ENCODE measurements around the gene COL9A3. TPM values are rescaled to one million over a fixed set of nuclear protein-coding genes. Genes with fewer than 3 reads are reported as not detected.

The COL9A3 gene
- total RNA-seq, 2 experiments from 2014 or later, result 0.42 to 0.82 TPM

DNA sequence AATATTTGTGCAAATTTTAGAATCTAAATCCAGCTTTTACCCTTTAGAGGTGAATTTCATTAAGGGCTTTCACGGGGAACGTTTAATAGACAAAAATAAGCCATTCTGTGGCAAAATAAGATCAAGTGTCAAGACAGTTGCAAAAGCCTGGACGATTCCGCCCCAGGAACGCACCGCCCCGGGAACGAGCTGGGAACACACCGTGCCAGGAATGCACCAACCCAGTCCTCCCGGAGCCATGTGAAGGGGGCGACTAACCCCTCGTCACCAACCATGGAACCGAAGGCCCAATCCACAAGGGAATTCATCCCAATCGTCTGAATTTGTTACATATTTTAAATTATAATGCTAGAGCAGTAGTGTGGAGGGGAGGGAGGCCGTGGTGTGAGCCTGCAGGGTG, 65.6 kb downstream of the COL9A3 start:
- no peaks in the 10 kb centered on the region for H3K27me3 Mint-ChIP-seq
- H3K4me3 Mint-ChIP-seq, result no peak overlapping the region
- POLR2A ChIA-PET, result no interaction called here
- H3K36me3 Mint-ChIP-seq, result peaks cover 12% of the 10 kb centered on the region
- H3K4me1 Mint-ChIP-seq, result peaks cover 2% of the 10 kb centered on the region
- H3K27ac Mint-ChIP-seq, result no peak overlapping the region
- no peaks in the 10 kb centered on the region for H3K9me3 Mint-ChIP-seq
- ATAC-seq (ENCODE audit: low read depth), result no peak
- no peak for DNase-seq

DNA sequence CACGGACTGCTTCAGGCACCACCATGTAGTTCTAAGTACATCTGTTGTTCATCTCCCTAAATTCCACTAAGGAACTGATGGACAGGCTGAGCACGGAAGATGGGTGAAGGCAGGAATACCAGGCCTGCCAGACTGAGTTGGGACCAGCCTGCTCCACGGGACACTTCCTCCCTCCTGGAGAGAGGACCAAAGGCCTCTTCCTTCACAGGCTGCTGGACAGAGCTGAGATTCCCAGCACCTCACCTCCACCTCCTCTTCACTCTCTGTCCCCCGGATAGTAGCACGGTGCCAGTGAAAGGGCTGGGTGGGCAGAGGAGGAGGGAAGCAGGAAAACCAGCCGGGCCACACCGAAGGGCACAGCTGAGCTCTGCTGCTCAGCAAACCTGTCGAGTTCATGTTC, 67.7 kb downstream of the COL9A3 start:
- no peak overlapping the region for H3K27ac Mint-ChIP-seq
- peaks cover 2% of the 10 kb centered on the region for H3K4me1 Mint-ChIP-seq
- POLR2A ChIA-PET, result no interaction called here
- H3K9me3 Mint-ChIP-seq, result no peaks in the 10 kb centered on the region
- no peak for DNase-seq
- H3K36me3 Mint-ChIP-seq, result peaks cover 16% of the 10 kb centered on the region
- H3K27me3 Mint-ChIP-seq, result no peaks in the 10 kb centered on the region
- ATAC-seq (ENCODE audit: low read depth), result no peak
- no peak overlapping the region for H3K4me3 Mint-ChIP-seq

GRCh38 chr20:62885046-62885895, 68.4 kb downstream of the COL9A3 start:
- ATAC-seq (ENCODE audit: low read depth) (no peak), DNase-seq (no peak)
- POLR2A ChIA-PET, result no interaction called here
- H3K9me3 Mint-ChIP-seq, result no peaks in the 10 kb centered on the region
- H3K4me3 Mint-ChIP-seq, result no peak overlapping the region
- H3K36me3 Mint-ChIP-seq, result peaks cover 16% of the 10 kb centered on the region
- H3K27me3 Mint-ChIP-seq, result no peaks in the 10 kb centered on the region
- peaks cover 2% of the 10 kb centered on the region for H3K4me1 Mint-ChIP-seq
- H3K27ac Mint-ChIP-seq, result no peak overlapping the region

DNA sequence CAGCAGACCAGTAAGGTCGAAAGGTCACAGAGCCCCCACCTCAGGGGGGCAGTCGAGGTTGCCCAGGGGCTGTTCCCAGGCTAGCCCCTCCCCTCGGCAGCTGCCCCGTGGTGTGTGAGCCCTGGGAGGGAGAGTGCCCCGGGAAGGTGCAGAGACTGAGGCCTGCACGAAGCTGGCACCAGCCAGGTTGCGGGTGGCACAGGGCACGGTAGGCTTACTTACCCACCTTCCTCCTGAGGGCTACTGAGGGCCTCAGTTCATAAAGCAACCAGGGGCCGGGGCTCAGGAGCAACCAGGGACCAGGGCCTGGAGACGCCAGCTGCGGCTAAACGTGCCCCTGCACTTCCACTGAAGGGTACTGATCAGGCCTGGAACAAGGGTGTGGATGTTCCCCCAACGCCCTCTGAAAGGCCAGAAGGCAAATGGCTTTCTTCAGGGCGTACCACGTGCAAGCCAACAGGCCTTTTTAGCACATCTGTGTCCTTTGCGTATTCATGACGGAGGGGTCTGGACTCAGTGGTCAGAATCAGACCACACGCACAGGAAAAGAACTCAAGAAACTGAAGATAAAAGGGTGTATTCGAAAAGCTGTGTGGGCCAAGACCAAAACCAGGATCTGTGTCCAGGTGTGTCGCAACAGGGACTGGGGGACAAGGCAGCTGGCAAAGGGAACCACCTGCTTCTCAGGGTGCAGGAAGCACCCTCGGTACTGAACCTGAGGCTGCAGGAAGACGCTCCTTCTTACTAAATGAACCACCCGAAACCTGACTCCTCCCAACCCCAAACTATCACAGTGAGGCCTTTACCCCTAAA, 69.3 kb downstream of the COL9A3 start:
- no peak overlapping the region for H3K27ac Mint-ChIP-seq
- peaks cover 22% of the 10 kb centered on the region for H3K36me3 Mint-ChIP-seq
- no peak for DNase-seq
- no peaks in the 10 kb centered on the region for H3K9me3 Mint-ChIP-seq
- peaks cover 7% of the 10 kb centered on the region for H3K4me1 Mint-ChIP-seq
- POLR2A ChIA-PET, result no interaction called here
- no peak for ATAC-seq (ENCODE audit: low read depth)
- no peak overlapping the region for H3K4me3 Mint-ChIP-seq
- H3K27me3 Mint-ChIP-seq, result no peaks in the 10 kb centered on the region

GRCh38 chr20:62886709-62887058, 69.8 kb downstream of the COL9A3 start:
- no peaks in the 10 kb centered on the region for H3K9me3 Mint-ChIP-seq
- peaks cover 9% of the 10 kb centered on the region for H3K4me1 Mint-ChIP-seq
- no peak for ATAC-seq (ENCODE audit: low read depth)
- no peak overlapping the region for H3K4me3 Mint-ChIP-seq
- no peaks in the 10 kb centered on the region for H3K27me3 Mint-ChIP-seq
- no peak for DNase-seq
- peaks cover 23% of the 10 kb centered on the region for H3K36me3 Mint-ChIP-seq
- POLR2A ChIA-PET, result interaction anchor here (1.1 kb wide), 1 partner anchor 25 kb away, joined by 4 read pairs; the partner anchor contains the start of gene TCFL5
- no peak overlapping the region for H3K27ac Mint-ChIP-seq

GRCh38 chr20:62887152-62887859, 70.5 kb downstream of the COL9A3 start:
- no peaks in the 10 kb centered on the region for H3K27me3 Mint-ChIP-seq
- DNase-seq, result no peak
- H3K36me3 Mint-ChIP-seq, result peaks cover 28% of the 10 kb centered on the region
- POLR2A ChIA-PET, result interaction anchor here (1.1 to 1.6 kb wide), 2 partner anchors 10 to 26 kb away, joined by 4 to 6 read pairs; partner anchors contain the start of gene TCFL5
- H3K4me3 Mint-ChIP-seq, result no peak overlapping the region
- H3K4me1 Mint-ChIP-seq, result peaks cover 12% of the 10 kb centered on the region
- H3K9me3 Mint-ChIP-seq, result no peaks in the 10 kb centered on the region
- ATAC-seq (ENCODE audit: low read depth), result peak; percentile 34
- no peak overlapping the region for H3K27ac Mint-ChIP-seq

GRCh38 chr20:62887860-62888239, 71.0 kb downstream of the COL9A3 start:
- Mint-ChIP-seq H3K36me3 (peaks cover 32% of the 10 kb centered on the region), H3K27me3 (no peaks in the 10 kb centered on the region), H3K9me3 (no peaks in the 10 kb centered on the region), H3K4me1 (peaks cover 16% of the 10 kb centered on the region), H3K27ac (no peak overlapping the region), H3K4me3 (no peak overlapping the region)
- DNase-seq (no peak), ATAC-seq (ENCODE audit: low read depth) (no peak)
- POLR2A ChIA-PET, result interaction anchor here (1.1 to 1.6 kb wide), 3 partner anchors 11 to 50 kb away, joined by 4 to 6 read pairs (median 5); partner anchors contain the start of gene TCFL5

DNA sequence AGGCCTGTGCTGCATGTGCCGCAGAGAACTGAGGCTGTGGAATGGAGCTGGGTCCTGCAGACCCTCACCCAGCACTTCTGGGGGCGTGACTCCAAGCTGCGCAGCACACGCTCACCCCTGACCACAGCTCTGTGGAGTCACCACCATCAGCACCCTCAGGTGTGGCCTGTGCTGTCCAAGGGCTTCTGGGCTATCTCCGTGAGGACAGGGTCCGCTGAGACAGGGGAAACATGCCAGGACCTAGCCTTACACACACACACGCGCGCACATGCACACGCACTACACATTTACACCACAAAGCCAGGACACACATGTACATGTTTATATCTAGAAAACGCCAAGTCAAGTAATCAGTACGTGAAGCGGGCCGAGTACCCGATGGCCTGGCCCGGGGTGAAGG, 71.6 kb downstream of the COL9A3 start:
- H3K27ac Mint-ChIP-seq, result peak overlapping the region; percentile 45
- peaks cover 19% of the 10 kb centered on the region for H3K4me1 Mint-ChIP-seq
- H3K4me3 Mint-ChIP-seq, result no peak overlapping the region
- POLR2A ChIA-PET, result interaction anchor here (1.1 to 1.6 kb wide), 2 partner anchors 11 to 49 kb away, joined by 5 to 6 read pairs; no protein-coding TSS in a partner anchor
- DNase-seq (no peak), ATAC-seq (ENCODE audit: low read depth) (no peak)
- no peaks in the 10 kb centered on the region for H3K9me3 Mint-ChIP-seq
- peaks cover 33% of the 10 kb centered on the region for H3K36me3 Mint-ChIP-seq
- no peaks in the 10 kb centered on the region for H3K27me3 Mint-ChIP-seq

- no peak for DNase-seq
- ATAC-seq (ENCODE audit: low read depth), result no peak
- H3K27ac Mint-ChIP-seq, result no peak overlapping the region
- POLR2A ChIA-PET, result interaction anchor here (1.1 to 1.6 kb wide), 2 partner anchors 12 to 49 kb away, joined by 5 to 6 read pairs; no protein-coding TSS in a partner anchor
- H3K4me3 Mint-ChIP-seq, result no peak overlapping the region
- H3K36me3 Mint-ChIP-seq, result peaks cover 35% of the 10 kb centered on the region
- H3K27me3 Mint-ChIP-seq, result no peaks in the 10 kb centered on the region
- peaks cover 20% of the 10 kb centered on the region for H3K4me1 Mint-ChIP-seq
- no peaks in the 10 kb centered on the region for H3K9me3 Mint-ChIP-seq
These were observed 72.1 kb downstream of the COL9A3 start for GRCh38 chr20:62888910-62889309.

DNA sequence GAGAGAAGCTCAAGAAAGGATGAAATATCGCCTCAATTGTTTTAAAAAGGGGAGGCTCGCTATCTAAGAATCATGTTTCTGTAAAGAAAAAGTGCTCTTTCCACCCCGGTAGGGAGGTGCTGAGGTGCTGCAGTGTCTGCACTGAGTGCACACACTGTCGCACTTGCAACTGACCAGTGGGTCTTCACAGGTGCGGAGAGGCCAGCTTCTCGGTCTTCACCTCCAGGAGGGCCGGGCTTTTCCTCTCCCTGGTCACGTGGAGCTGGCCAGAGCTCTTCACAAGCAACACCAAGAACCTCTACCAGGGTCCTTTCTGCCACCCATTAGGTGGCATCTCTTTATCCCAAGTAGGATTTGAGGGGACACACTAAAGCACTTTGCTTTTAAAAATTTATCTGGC, 72.6 kb downstream of the COL9A3 start:
- peaks cover 22% of the 10 kb centered on the region for H3K4me1 Mint-ChIP-seq
- POLR2A ChIA-PET, result interaction anchor here (0.6 kb wide), 1 partner anchor 65 kb away, joined by 3 read pairs; no protein-coding TSS in a partner anchor

GRCh38 chr20:62889871-62890270, 73.0 kb downstream of the COL9A3 start:
- Mint-ChIP-seq H3K27me3 (no peaks in the 10 kb centered on the region), H3K9me3 (no peaks in the 10 kb centered on the region), H3K4me3 (no peak overlapping the region), H3K4me1 (peaks cover 22% of the 10 kb centered on the region), H3K36me3 (peaks cover 40% of the 10 kb centered on the region), H3K27ac (no peak overlapping the region)
- ATAC-seq (ENCODE audit: low read depth), result no peak
- POLR2A ChIA-PET, result interaction anchor here (0.6 kb wide), 1 partner anchor 64 kb away, joined by 3 read pairs; no protein-coding TSS in a partner anchor
- DNase-seq, result no peak

More for the DNA sequence above, 72.6 kb downstream of the COL9A3 start:
- Mint-ChIP-seq H3K9me3 (no peaks in the 10 kb centered on the region), H3K27me3 (no peaks in the 10 kb centered on the region), H3K4me3 (no peak overlapping the region), H3K27ac (no peak overlapping the region), H3K36me3 (peaks cover 39% of the 10 kb centered on the region)
- ATAC-seq (ENCODE audit: low read depth) (no peak), DNase-seq (no peak)

DNA sequence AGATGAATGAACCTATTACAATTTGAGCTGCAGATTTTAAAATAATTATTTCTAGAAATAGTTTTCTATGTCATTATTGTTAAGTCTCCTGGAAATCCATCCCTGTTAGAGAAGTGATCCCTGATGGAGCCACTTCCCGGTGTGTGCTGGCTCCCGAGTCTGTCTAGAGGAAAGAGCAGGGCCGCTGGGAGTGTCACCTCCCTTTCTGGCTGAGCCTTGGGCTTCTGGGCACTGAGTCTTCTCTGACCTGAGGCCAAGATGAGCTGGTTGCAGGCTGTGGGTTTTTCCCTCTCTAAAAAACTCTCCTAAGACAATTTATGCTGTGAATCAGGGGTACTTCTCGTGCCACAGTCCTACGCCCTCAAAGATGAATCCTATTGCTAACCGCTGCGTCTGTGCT, 73.6 kb downstream of the COL9A3 start:
- Mint-ChIP-seq H3K4me3 (no peak overlapping the region), H3K27ac (no peak overlapping the region), H3K27me3 (no peaks in the 10 kb centered on the region), H3K4me1 (peaks cover 24% of the 10 kb centered on the region), H3K36me3 (peaks cover 43% of the 10 kb centered on the region), H3K9me3 (no peaks in the 10 kb centered on the region)
- DNase-seq (no peak), ATAC-seq (ENCODE audit: low read depth) (no peak)
- POLR2A ChIA-PET, result interaction anchor here (1.1 to 1.2 kb wide), 2 partner anchors 13 to 28 kb away, joined by 3 read pairs; no protein-coding TSS in a partner anchor

All from activated naive CD8-positive, alpha-beta T cell treated with anti-CD3 and anti-CD28 coated beads, Interleukin-2, amount 10 ng/mL, durations not matched to agents 7 days and 5 days (primary cell).